Measurements from ENCODE around the gene KRTAP19-5.
"Not testable (repeated sequence)": the region's sequence is repeated elsewhere in the genome, so short reads cannot be mapped to it uniquely, and the experiment has no call there.

KRTAP19-5 gene

DNA sequence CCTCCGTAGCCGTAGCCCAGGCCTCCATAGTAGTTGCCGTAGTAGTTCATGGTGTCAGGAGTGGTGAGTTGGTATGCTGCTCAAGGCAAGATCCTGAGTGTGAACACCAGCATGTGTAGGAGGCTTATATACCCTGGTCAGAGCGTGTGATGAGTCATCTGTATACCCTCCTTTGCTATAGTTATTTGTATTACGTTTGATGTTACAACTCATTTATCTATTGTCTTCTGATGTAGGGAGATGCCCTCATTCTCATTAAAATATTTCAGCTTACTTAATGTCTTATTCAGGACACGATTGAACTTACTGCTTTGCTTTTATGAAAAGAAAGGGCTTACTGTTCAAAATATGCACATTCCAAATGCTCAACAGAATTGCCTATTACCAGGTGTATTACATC, at the start of gene KRTAP19-5:
Gene KRTAP19-5, minus strand, starts transcription at position 101 of the 400 bp plus-strand sequence. Its CDS starts 51 bp downstream, at position 50.
- DNase-seq, result no peak

GRCh38 chr21:30541764-30542163, 39.8 kb upstream of the KRTAP19-5 start, which contains the start of gene KRTAP19-6:
KRTAP19-6 (minus strand) TSS chr21:30541864; CDS start chr21:30541833, 31 bp downstream.
- no peak for DNase-seq

GRCh38 chr21:30518876-30519275, 16.9 kb upstream of the KRTAP19-5 start:
- DNase-seq, result no peak

DNA sequence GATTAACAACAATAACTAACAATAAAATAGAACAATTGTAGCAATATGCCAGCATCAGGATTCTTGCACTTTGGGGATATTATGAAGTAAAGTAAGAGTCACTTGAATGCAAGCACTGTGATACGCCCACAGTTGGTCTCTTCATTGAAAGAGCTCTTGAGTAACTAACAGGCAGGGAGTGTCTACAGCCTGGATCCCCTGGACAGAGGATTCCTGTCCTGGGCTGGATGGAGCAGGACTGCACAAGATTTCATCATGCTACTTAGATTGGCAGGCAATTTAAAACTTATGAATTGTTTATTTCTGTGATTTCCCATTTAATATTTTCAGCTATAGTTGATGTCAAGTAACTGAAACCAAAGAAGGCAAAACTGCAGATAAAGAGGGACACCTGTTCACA, 13.7 kb upstream of the KRTAP19-5 start:
- DNase-seq, result no peak

DNA sequence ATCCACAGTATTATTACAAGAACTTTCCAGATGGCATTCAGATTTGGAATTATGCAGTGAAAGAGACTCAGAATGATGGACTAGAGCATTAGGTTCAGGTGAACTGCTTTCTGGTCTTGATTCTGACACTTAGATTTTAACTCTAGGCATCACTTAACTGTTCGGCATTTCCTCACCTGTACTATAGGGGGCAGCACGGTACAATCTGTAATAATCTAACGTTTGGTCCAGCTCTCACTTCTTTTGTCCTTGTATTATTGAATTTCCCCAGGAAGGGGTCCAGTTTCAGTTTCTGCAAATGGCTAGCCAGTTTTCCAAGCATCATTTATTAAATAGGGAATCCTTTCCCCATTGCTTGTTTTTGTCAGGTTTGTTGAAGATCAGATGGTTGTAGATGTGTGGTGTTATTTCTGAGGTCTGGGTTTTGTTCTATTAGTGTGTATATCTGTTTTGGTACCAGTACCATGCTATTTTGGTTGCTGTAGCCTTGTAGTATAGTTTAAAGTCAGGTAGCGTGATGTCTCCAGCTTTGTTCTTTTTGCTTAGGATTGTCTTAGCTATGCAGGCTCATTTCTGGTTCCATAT, 3.8 kb upstream of the KRTAP19-5 start:
- DNase-seq, result not testable (repeated sequence)

GRCh38 chr21:30497065-30497464, 4.9 kb downstream of the KRTAP19-5 start, which contains the start of gene KRTAP19-4:
KRTAP19-4 (minus strand) TSS chr21:30497165; CDS start chr21:30497110, 55 bp downstream.
- no peak for DNase-seq

- DNase-seq, result no peak
These were observed 9.9 kb downstream of the KRTAP19-5 start, which contains the start of gene KRTAP19-3 for GRCh38 chr21:30491963-30492428. KRTAP19-3 (minus strand) TSS chr21:30492013; CDS start chr21:30491957, 56 bp downstream.

- no peak for DNase-seq
These were observed 14.6 kb downstream of the KRTAP19-5 start, which contains the start of gene KRTAP19-2 for GRCh38 chr21:30487336-30487735. KRTAP19-2 (minus strand) TSS chr21:30487436; CDS start chr21:30487348, 88 bp downstream.

DNA sequence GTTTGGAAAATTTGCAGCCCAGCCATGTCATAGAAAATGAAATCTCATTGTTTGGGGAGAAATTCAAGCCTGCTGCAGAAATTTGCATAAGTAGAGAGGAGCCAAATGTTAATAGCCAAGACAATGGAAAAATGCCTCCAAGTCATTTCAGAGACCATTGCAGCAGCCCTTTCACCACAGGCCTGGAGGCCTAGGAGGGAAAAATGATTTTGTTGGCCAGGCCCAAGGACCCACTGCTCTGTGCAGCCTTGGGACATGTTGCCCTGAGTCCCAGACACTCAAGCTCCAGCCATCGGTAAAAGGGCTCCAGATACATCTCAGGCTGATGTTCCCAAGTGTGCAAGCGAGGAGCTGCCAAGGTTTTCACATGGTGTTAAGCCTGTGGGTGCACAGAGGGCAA, 15.8 kb downstream of the KRTAP19-5 start:
- DNase-seq, result no peak

GRCh38 chr21:30482130-30482529, 19.8 kb downstream of the KRTAP19-5 start:
- no peak for DNase-seq

DNA sequence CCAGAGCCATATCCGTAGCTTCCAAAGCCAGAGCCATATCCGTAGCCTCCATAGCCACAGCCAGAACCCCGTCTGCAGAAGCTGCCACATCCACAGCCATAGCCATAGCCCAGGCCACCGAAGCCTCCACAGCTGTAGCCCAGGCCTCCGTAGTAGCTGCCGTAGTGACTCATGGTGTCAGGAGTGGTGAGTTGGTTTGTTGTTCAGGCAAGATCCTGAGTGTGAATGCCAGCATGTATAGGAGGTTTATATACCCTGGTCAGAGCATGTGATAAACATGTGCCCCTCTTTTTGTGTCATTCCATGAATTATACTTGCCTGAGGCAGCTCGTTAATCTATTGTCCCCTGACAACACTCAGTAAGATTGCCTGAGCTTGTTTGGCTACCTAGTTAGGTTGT, 21.8 kb downstream of the KRTAP19-5 start, which contains the start of gene KRTAP19-1:
Gene KRTAP19-1, minus strand, starts transcription at position 223 of the 400 bp plus-strand sequence. Its CDS starts 50 bp downstream, at position 173.
- DNase-seq, result no peak

GRCh38 chr21:30479259-30479658, 22.7 kb downstream of the KRTAP19-5 start:
- DNase-seq, result no peak

DNA sequence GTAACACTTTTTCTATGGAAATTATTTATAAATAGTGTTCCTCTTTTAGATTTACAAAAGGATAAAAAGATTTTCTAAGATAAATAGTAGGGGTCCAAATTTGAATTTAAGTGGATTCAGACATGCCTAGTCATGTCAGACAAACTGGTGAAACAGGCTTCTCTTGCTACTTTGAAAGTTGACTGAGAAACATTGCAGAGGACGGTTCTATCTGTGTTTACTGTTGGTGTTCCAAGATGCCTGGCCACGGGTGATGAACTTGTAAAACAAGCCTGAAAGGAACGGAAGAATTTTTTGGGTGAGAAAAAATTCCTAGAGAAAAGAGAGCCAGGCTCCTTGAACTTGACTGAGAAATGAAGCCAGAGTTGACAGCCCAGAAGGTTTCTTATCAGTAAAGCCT, 23.9 kb downstream of the KRTAP19-5 start:
- no peak for DNase-seq

DNA sequence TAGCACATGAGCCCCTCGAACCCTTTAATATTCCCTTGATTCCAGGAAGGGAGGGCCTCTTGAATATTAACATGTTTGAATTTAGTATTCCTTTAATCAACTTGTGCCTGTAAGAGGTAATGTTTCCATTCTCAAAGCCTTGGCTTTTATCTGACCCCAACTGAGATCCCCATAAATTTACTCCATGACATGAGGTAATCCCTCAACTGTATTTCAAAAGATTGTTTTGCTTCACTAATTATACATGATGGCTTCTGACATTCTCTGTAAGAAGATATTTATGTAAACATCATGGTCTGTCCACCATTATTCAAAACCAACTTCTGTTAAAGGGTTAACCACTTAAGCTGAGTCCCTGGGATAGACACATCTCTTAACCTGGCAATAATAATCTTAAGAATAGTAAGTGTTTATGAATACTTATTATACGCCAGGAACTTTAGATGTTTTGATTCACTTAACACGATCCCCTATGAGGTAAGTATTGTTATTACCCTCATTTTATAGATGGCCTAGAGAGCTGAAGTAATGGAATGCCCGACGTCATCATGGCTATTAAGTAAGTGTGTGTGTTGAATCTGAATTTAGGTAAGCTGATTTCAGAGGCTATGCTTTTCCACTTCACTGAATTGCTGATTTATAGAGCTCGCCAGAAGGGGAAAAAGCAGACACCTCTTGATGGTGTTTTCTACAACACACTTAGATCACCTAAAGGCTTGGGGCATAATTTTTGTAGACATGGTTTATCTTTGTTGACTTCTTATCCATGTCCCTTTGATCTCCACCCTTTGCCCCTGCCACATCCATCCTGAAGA, 32.8 kb downstream of the KRTAP19-5 start:
- DNase-seq, result no peak

DNA sequence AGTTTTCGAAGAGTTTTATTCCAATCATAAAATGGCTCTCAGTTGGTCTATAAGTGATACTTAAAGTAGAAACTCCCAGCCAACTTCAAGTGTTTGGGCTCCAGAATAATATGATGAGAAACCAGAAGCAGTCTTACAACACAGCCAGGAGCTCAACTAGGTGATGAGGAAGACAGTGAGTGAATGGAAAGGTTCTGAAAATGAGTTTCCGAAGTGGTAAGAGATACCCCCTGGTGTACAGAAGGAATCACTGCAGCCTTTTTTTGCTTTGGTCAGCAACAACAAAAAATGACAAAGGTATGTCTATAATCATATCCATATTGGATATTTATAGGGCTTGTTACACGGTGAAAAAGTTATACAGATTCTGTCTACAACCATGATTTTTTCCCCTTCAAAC, 38.2 kb downstream of the KRTAP19-5 start:
- DNase-seq, result no peak

Measured in fibroblast of skin of right quadriceps (primary cell).